ENCODE measurements around the gene OR52E6. TPM values are rescaled to one million over a fixed set of nuclear protein-coding genes. Genes with fewer than 3 reads are reported as not detected.
A peak's percentile ranks its signal among the peaks of the same experiment; 100 is the strongest.

Gene OR52E6
- total RNA-seq, 2 donors from 2014 or later, result not detected

DNA sequence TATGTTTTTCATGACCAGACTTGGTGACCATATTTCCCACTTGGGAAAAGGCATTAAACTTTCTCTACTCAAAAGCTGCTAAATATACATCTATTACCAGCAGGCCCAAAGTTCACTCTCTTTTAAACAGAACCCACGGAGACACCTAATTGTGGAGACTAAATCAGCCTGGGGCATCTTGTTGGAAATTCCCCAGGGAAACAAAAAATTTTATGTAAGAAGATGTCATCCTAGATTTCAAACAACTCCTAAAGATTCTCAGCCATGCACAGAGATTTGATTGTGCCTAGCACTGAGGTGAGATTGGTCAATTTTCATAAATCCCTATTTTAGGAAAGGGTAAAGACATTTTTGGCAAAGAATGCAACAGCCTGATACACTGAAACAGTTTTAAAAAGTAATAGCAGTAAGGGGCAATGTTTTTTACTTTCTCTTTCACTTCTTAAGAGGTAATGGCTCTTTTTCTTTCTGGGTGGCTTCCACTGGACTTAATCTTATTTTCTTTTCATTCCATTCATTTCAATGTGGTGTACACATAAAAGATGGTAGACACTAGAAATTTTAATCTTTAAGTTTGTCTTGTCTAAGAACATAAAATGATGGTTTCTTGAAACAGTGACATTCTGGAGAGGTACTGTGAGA is 23.3 kb downstream of the OR52E6 start:
- ATAC-seq (replicated peaks), result no peak
- Mint-ChIP-seq H3K27ac (peak overlapping the region; percentile 73), H3K36me3 (ENCODE audit: low read depth) (no peaks in the 10 kb centered on the region), H3K4me1 (peaks cover 7% of the 10 kb centered on the region), H3K4me3 (peak overlapping the region; percentile 68), H3K9me3 (no peaks in the 10 kb centered on the region), H3K27me3 (peaks cover 4% of the 10 kb centered on the region)

DNA sequence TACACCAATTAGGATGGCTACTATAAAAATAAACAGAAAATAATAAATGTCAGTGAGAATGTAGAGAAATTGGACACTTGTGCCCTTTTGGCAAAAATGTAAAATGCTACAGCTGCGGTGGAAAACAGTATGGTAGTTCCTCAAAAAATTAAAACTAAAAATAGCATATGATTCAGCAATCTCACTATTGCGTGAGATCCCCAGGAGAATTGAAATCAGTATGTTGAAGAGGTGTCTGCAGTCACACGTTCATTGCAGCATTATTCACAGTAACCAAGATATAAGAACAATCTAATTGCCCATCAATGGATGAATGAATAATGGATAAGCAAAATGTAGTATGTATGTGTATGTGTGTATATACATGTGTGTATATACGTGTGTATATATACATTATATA is 26.2 kb downstream of the OR52E6 start:
- H3K4me1 Mint-ChIP-seq, result peaks cover 7% of the 10 kb centered on the region
- no peaks in the 10 kb centered on the region for H3K36me3 Mint-ChIP-seq (ENCODE audit: low read depth)
- no peak overlapping the region for H3K4me3 Mint-ChIP-seq
- H3K27me3 Mint-ChIP-seq, result peaks cover under 1% of the 10 kb centered on the region
- no peaks in the 10 kb centered on the region for H3K9me3 Mint-ChIP-seq
- H3K27ac Mint-ChIP-seq, result no peak overlapping the region
- ATAC-seq (replicated peaks), result no peak

DNA sequence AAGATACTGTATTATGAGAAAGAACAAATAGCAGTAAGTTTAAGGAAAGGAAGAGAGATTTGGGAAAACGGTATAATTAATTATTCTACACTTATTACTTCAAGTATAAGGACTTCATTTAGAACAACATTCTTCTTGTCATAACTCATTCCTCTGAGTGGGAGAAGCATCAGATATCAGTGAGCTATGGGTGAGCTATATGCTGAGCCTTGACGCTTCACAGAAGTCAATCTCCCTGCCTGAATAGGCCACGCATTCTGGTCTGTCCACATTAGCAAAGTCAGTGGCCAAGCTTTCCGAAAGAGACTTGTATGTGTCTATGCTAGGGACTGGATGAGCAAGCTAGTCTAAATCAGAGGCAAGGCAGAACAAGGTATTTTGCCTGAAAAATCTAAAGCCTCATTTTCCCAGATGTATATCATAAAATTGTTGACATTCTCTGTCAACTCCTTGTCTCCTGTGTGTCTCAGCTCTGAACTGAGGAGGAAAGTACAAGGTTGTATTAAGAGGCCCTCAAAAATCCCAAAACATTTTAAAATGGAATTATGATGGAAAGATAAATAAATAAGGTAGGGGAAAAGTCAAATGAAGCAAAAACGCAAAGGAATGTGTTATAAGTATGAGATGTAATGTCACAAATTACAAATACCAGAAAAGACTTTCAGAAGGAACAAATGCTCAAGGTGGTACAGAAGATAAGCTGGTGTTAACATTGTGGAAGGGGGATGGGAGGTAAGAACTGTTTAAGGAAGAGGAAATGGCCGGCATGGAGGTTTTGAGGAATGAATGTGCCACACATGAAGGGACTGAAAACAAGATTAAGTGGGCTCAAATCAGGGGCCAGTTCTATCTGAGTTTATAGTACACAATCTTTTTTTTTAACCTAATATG is 31.5 kb downstream of the OR52E6 start:
- H3K4me3 Mint-ChIP-seq, result peak overlapping the region; percentile 89
- no peaks in the 10 kb centered on the region for H3K9me3 Mint-ChIP-seq
- H3K27ac Mint-ChIP-seq, result no peak overlapping the region
- peaks cover 6% of the 10 kb centered on the region for H3K4me1 Mint-ChIP-seq
- no peak for ATAC-seq (replicated peaks)
- H3K27me3 Mint-ChIP-seq, result peaks cover 15% of the 10 kb centered on the region
- no peaks in the 10 kb centered on the region for H3K36me3 Mint-ChIP-seq (ENCODE audit: low read depth)

DNA sequence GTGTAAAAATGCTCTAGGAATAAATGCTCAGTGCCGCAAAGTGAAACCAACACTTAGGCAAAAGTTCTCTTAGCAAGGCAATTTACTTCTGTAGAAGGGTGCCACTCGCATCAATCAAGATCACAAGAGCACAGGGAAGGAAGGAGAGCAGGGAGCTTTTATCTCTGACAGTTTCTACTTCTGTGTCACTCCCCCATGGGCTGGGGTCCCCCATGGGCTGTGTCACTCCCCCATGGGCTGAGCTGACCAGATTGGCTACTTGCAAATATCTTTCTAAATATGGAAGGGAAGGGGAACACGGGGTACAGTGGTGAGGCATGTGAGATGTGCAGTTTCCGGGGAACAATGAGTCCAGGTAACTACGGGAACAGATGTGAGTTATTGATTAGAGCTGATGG is 32.6 kb downstream of the OR52E6 start:
- peak overlapping the region; percentile 89 for H3K4me3 Mint-ChIP-seq
- peak overlapping the region; percentile 62 for H3K27ac Mint-ChIP-seq
- H3K36me3 Mint-ChIP-seq (ENCODE audit: low read depth), result no peaks in the 10 kb centered on the region
- ATAC-seq (replicated peaks), result peak; percentile 55
- peaks cover 6% of the 10 kb centered on the region for H3K4me1 Mint-ChIP-seq
- peaks cover 19% of the 10 kb centered on the region for H3K27me3 Mint-ChIP-seq
- no peaks in the 10 kb centered on the region for H3K9me3 Mint-ChIP-seq

DNA sequence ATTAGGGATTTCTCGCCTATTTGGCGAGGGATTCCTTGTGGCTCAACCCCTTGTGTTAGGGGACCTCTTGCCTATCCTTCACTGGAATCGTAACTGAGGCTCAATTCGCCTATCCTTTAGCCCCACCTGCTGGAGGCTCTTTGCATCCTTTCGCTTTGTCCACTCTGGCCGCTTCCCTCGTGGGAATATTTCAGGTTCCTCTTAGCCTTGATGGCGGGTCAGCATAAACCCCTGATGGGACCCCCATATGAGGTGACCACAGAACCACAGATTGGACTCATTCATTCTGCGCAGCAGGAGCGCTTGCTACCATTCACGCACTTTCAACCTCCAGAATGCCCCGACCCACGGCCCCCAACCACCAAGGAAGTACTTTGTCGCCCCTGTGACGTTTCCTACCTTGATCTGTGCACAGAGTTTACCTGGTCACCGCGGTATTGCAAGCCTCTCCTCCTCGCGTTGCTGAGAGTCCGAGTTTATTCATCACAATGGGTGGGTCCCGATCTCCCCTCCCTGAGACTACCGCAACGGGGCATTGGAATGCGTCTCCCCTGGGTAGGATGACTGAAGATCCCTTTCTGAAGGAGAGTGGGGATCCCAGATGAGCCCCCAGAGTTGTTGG is 33.1 kb downstream of the OR52E6 start, which contains the start of gene OR52N2:
TSS of gene OR52N2 (plus strand) at position 425 of the 622 bp plus-strand sequence. CDS start 11,412 bp downstream, outside the sequence.
- Mint-ChIP-seq H3K27ac (peak within 1 kb of the TSS; percentile 62), H3K36me3 (ENCODE audit: low read depth) (no peaks in the 10 kb centered on the region)
- ATAC-seq (replicated peaks), result peak; percentile 94

DNA sequence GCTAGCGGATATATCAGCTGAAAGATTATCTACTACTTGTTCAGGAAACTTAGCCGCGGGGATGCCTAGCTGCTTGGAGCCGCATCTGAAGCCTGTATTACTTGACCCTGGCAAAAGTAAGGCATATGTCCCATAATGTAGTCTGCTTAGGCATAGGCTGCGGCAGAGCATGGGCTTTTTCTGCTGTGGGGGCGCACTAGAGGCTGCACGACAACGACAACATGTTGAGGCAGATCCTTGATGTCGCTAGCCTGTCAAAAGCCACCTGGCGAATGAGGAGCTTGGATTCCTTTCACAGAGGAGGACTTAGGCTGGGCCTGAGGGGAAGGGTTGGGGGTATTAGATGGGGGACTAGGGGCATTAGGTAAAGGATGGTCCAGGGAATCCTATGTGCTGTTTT is 34.1 kb downstream of the OR52E6 start:
- Mint-ChIP-seq H3K27me3 (peaks cover 26% of the 10 kb centered on the region), H3K4me3 (peak overlapping the region; percentile 89), H3K9me3 (peaks cover 5% of the 10 kb centered on the region), H3K36me3 (ENCODE audit: low read depth) (no peaks in the 10 kb centered on the region), H3K4me1 (peaks cover 6% of the 10 kb centered on the region), H3K27ac (no peak overlapping the region)
- ATAC-seq (replicated peaks), result no peak

More for the DNA sequence above, 33.1 kb downstream of the OR52E6 start, which contains the start of gene OR52N2:
- Mint-ChIP-seq H3K27me3 (peaks cover 20% of the 10 kb centered on the region), H3K4me1 (peaks cover 6% of the 10 kb centered on the region), H3K4me3 (peak within 1 kb of the TSS; percentile 89), H3K9me3 (no peaks in the 10 kb centered on the region)

DNA sequence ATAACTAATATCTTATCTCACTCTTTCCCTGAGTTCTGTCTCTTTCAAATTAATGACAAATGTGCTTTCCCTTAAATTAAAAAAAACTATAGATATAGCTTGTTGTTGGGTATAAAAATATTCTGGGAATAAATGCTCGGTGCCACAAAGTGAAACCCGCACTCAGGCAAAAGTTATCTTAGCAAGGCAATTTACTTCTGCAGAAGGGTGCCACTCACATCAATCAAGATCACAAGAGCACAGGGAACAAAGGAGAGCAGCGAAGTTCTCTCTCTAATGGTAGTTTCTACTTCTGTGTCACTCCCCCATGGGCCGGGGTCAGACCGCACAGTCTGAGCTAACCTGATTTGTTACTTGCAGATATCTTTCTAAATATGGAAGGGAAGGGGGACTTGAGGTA is 37.7 kb downstream of the OR52E6 start:
- Mint-ChIP-seq H3K4me1 (peaks cover under 1% of the 10 kb centered on the region), H3K9me3 (peaks cover 5% of the 10 kb centered on the region), H3K4me3 (no peak overlapping the region), H3K36me3 (ENCODE audit: low read depth) (no peaks in the 10 kb centered on the region), H3K27ac (no peak overlapping the region), H3K27me3 (peaks cover 23% of the 10 kb centered on the region)
- no peak for ATAC-seq (replicated peaks)

DNA sequence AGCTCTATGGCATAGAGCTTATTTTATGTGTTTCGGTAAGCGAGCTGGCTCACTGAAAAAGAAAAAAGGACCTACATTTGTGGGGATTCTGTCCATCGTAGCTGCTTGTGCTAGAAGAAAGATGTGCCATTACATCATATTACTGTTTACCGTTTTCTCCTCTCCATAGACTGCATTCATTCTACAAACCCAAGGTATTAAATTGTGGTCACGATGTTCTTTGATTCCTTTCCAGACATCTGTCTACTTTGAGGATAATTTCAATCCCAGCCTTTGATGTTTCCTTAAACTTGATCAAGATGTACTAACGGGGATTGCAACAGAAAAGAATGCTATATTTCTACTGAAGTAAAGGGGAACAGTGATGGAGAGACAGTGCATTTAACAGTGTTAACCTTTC is 45.2 kb downstream of the OR52E6 start:
- no peaks in the 10 kb centered on the region for H3K9me3 Mint-ChIP-seq
- H3K36me3 Mint-ChIP-seq (ENCODE audit: low read depth), result no peaks in the 10 kb centered on the region
- ATAC-seq (replicated peaks), result no peak
- H3K4me3 Mint-ChIP-seq, result no peak overlapping the region
- H3K27me3 Mint-ChIP-seq, result peaks cover 24% of the 10 kb centered on the region
- no peaks in the 10 kb centered on the region for H3K4me1 Mint-ChIP-seq
- H3K27ac Mint-ChIP-seq, result no peak overlapping the region

DNA sequence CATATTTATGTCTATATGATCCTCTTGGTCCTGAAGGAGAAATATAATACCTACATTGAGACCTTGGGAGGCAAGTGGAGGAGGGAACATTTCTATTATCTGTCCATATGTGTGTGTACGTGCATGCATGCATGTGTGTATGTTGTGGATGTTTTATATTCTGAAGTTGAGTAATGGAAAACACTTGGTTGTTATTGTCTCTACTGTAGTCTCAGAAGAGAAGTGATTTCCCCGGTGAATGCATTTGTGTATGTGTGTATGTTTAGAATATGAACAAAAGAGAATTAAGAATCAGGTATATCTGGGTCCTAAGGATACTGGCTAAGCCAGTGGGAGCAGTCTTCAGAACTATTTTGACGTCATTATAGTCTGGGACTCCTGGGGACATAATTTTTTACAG is 50.5 kb downstream of the OR52E6 start, which contains the start of gene OR52N1:
TSS of gene OR52N1 (minus strand) at position 101 of the 400 bp plus-strand sequence. CDS start 2,449 bp downstream, outside the sequence.
- H3K27me3 Mint-ChIP-seq, result peaks cover 11% of the 10 kb centered on the region
- H3K4me3 Mint-ChIP-seq, result no peak within 1 kb of the TSS
- no peaks in the 10 kb centered on the region for H3K4me1 Mint-ChIP-seq
- H3K9me3 Mint-ChIP-seq, result no peaks in the 10 kb centered on the region
- ATAC-seq (replicated peaks), result no peak
- H3K27ac Mint-ChIP-seq, result no peak within 1 kb of the TSS
- no peaks in the 10 kb centered on the region for H3K36me3 Mint-ChIP-seq (ENCODE audit: low read depth)

Other genes with a start within 250 kb of the OR52E6 start
- under 1 TPM; 0.19 TPM for gene TRIM6, start 245.3 kb downstream of the OR52E6 start, total RNA-seq
- gene TRIM34, start 216.9 kb downstream of the OR52E6 start, total RNA-seq, result 1 to 10 TPM; 6.7 to 7.1 TPM
- 10 to 100 TPM; 11.4 to 18.8 TPM for gene TRIM5, start 156.8 kb downstream of the OR52E6 start, total RNA-seq
- 100 to 1,000 TPM in 1 of 2 donors, 10 to 100 TPM in 1; 91.0 to 159 TPM for gene TRIM22, start 152.1 kb downstream of the OR52E6 start, total RNA-seq
- under 1 TPM in 1 of 2 donors, not detected in 1; 0.29 TPM for gene OR56B1, start 105.4 kb downstream of the OR52E6 start, total RNA-seq
- 1 to 10 TPM in 1 of 2 donors, under 1 TPM in 1; 0.26 to 1.8 TPM for gene OR52N4, start 87.7 kb downstream of the OR52E6 start, total RNA-seq
- not detected for gene OR52N5, start 58.5 kb downstream of the OR52E6 start, total RNA-seq
- gene OR52N1, start 50.6 kb downstream of the OR52E6 start, total RNA-seq, result under 1 TPM in 1 of 2 donors, not detected in 1; 0.09 TPM
- not detected for gene OR52N2, start 33.0 kb downstream of the OR52E6 start, total RNA-seq
- gene OR52E8, start 15.8 kb upstream of the OR52E6 start, total RNA-seq, result not detected
- gene OR52E4, start 38.7 kb upstream of the OR52E6 start, total RNA-seq, result not detected
- gene OR52E5, start 51.3 kb upstream of the OR52E6 start, total RNA-seq, result not detected
- not detected for gene OR56A3, start 100.4 kb upstream of the OR52E6 start, total RNA-seq
- not detected for gene OR56A5, start 126.6 kb upstream of the OR52E6 start, total RNA-seq
- not detected for gene OR52L1, start 145.1 kb upstream of the OR52E6 start, total RNA-seq
- gene OR56A4, start 165.0 kb upstream of the OR52E6 start, total RNA-seq, result not detected
- not detected for gene OR56A1, start 188.9 kb upstream of the OR52E6 start, total RNA-seq